Left forelimb (tissue), 1 donor: ENCODE measurements around the gene FAM193B.

Source experiments
- DNase-seq: peaks from one replicate; pipeline ENCODE4 v3.0.0-alpha.2; 2018; ENCODE audit warnings: low spot score

Gene FAM193B

DNA sequence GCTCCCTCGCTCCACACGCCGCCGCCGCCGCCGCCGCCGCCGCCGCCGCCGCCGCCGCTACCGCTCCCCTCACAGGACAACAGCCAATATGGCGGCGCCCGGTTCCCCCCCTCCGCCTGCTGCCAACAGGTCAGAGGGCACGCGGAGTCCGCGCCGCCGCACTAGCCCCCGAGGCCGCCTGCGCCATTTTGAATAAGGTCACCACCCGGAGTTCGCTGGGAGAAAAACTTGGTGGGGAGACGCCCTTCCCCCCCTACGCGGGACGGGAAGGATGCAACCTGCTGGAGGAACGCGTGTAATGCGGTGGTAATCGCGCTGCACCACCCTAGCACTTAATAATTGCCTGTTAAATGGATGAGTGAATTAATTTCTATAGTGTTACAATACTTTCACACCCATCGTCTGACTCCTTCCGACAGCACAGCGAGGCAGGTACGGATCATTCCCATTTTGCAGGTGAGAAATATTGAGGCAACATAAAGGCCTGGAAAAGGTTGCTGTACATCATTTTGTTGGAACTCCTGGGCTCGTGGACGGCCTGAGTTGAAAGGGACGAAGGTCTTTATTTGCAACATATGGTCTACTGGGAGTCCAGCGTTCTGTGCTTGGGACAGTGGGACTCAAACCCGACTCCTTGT is at the start of gene FAM193B:
TSS of gene FAM193B (minus strand) at position 90 of the 638 bp plus-strand sequence. CDS start 105 bp downstream, outside the sequence.
- DNase-seq = peak; percentile 97

DNA sequence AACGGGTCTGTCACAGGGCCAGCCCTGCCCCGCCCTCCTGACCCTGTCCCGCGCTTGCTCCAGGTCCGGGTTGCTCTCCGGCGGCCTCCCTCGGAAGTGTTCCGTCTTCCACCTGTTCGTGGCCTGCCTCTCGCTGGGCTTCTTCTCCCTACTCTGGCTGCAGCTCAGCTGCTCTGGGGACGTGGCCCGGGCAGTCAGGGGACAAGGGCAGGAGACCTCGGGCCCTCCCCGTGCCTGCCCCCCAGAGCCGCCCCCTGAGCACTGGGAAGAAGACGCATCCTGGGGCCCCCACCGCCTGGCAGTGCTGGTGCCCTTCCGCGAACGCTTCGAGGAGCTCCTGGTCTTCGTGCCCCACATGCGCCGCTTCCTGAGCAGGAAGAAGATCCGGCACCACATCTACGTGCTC is 49.8 kb upstream of the FAM193B start:
- DNase-seq = no peak

GRCh38 chr5:177603631-177604030 is 49.3 kb upstream of the FAM193B start:
- DNase-seq = no peak

DNA sequence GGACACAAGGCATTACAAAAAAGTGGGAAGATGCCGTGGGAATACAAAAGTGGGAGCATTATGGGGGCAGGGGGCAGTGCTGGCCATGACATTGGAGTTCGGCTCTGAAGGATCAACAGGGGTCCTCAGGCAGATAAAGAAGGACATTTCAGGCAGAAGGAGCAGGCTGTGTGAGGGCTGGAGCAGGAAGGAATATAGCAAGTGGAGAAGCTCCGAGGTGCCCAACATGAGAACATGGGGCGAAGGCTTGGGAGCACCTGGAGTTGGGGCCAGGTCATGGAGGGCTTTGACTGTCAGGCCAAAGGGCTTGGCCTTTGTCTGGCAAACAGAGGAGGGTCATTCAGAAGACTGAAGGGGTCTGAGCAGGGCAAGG is 48.1 kb upstream of the FAM193B start:
- no peak for DNase-seq

GRCh38 chr5:177601577-177602457 is 47.5 kb upstream of the FAM193B start:
- no peak for DNase-seq

DNA sequence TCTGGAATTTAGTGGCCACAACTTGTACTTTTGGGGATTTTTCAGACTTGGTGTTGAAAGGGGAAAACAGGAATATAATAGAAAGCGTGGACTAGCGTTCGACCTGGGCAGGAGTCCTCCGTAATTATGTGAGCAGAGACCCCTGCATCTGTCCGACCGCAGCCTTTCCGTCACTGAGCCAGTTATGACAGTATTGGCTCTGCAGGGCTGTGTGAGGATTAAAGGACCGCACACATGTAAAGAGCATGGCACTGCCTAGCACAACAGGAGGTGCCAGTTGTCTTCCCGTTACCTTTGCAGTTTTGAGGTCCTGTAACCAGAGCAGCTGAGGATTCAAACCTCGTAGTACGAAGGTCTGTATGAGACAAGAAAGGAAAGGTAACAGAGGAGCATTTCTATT is 46.8 kb upstream of the FAM193B start:
- no peak for DNase-seq

- DNase-seq = no peak
Observed at GRCh38 chr5:177600508-177601018, 46.2 kb upstream of the FAM193B start.

GRCh38 chr5:177599731-177600507 is 45.6 kb upstream of the FAM193B start, which contains the start of gene B4GALT7:
TSS of gene B4GALT7 (plus strand) at chr5:177600132. CDS start at chr5:177600211, 79 bp downstream.
- DNase-seq = peak; percentile 93

DNA sequence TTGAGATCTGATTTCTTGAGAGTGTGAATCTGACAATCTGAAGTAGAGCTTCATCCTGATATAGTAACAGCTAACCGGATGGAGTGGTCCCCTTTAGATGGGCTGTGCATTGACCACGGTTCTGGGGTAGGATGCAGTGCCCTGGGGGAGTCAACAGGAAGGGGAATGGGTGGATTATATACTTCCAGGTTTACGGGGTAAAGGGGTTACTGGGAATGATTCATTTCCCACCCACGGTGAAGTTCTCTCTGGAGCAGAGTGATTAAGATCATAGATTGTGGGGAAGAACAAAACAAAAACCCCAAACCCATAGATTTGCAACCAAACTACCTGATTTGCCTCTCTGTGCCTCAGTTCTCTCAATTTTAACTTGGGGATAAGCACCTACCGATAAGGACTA is 44.1 kb upstream of the FAM193B start:
- no peak for DNase-seq

DNA sequence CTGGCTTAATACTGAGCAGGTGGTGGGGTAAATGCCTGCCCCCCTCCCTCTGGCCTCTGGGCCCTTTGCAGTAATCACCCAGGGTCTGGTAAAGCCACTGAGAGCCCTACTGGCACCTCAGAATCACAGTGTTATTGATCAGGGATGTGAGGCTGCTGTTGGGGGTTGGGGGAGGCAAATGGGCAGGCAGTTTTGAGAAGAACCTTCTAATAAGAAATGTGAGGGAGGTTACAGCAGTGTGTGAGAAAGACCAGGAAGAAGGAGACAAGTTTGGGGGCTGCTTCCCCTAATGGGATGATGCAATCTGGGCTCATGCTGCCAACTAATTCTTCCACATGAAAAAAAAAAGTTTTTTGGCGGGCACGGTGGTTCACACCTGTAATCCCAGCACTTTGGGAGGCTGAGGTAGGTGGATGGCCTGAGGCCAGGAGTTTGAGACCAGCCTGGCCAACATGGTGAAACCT is 42.4 kb upstream of the FAM193B start:
- no peak for DNase-seq

DNA sequence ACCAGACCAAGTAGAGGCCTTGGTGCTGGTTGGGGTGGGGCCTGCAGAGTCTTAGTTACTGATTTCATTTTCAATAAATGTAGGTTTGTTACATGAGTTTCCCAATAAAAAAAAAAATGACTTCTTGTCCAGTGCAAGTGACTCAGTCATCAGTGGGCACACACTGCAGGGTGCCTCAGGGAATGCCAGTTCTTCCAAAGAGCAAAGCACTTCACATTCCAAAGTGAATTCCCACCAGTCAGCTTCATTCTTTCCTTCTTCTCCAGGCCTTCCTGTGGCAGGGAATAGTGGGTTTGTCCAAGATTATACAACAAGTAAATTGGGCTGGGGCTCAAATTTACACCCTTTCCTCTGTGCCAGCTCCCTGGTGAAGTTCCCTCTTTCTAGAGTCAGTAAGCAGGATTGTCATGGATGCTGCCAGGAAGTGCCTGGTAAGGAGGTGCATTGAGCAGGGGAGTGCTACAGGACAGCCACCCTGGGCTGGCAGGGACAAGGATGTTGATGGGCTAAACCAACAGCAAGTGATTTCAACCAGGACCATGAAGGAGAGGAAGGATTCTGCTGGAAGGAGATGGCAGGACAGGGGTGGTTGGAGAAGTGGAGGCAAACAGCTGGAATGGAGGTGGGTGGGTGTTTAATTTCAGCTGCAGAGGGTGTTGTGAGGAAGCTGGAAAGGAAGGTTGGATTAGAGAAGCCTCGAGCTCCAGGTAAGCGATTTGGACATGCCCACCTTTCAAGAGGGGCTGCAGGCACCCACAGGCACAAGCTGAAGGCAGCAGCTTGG is 41.8 kb upstream of the FAM193B start:
- no peak for DNase-seq

DNA sequence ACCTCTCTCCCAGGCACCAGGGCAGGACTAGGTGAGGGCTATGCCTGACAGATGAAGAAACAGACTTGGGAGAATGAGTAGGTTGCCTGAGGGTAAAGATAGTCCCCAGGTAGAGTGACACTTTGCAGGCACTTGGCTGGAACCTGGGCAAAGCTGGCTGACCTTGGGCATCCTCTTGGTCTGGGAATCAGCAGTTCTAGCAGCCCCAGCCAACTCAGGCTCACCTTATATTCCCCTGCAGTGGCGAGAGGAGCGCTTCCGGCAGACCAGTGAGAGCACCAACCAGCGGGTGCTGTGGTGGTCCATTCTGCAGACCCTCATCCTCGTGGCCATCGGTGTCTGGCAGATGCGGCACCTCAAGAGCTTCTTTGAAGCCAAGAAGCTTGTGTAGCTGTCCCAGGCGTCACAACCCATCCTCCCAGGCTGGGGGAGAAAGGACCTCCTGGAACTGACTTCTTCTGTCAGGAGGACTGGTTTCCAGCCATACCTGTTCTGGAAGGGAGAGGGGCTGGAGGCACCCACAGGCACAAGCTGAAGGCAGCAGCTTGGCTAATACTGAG is 40.7 kb upstream of the FAM193B start:
- DNase-seq = no peak

GRCh38 chr5:177594071-177594470 is 39.7 kb upstream of the FAM193B start:
- no peak for DNase-seq

DNA sequence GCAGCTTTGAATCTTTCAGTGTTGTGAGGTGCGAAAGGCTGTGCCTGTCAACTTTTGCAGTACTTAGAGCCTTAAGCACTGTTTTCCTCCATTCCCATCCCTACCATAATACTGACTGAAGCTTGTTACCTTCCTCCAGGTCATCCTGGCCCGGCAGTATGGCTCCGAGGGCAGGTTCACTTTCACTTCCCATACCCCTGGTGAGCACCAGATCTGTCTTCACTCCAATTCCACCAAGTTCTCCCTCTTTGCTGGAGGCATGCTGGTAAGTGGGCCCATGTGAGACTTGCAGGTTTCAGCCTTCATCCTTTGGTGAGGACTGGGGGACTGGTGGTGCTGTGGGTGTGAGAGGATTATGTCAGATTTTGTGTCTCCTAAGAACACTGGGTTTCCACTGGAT is 39.1 kb upstream of the FAM193B start:
- no peak for DNase-seq

- DNase-seq = no peak
Observed at GRCh38 chr5:177592905-177593304, 38.5 kb upstream of the FAM193B start.

DNA sequence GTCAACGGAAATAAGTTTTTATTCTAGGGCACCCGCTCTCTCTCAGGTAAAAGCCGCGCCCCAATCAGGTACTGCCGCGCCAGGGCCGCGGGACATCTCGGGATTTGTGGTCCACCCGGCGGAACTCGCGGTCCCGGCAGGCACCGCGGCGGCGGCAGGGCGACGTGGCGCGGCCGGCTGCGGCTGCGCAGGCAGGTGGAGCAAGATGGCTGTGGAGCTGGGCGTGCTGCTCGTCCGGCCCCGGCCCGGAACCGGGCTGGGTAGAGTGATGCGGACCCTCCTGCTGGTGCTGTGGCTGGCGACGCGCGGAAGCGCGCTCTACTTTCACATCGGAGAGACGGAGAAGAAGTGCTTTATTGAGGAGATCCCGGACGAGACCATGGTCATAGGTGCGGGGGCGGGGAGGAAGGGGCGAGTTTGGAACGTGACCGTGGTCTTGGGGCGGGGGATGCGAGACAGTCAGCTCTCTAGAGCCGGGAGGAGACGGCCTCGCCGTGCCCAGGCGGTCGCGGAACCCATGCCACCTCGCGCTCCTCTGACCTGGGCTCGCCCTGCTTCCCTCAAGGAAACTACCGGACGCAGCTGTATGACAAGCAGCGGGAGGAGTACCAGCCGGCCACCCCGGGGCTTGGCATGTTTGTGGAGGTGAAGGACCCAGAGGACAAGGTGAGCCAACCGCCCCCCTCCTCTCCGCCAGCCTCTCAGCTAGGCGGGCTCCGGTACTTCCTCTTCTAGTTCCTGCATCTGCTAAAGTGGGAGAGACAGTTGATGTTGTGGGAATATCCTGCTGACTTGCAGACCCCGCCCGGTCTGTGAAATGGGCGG is 37.9 kb upstream of the FAM193B start, which contains the start of gene TMED9:
TSS of gene TMED9 (plus strand) at position 194 of the 825 bp plus-strand sequence. CDS start at position 206, 12 bp downstream.
- DNase-seq = peak; percentile 93

DNA sequence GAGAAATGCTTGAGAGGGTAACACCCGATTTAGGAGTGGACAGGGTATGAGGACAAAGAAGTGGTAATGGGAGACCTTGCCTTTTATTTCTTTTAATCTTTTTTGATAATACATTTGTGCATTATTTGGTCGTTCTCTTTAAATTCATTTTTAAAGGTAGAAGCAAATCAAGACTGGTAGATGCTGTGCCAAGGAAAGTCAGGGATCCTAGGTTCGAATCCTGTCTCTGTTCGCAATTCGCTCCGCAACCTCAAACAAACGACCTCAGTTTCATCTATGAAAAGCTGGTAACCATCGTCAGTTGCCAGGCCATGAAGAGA is 37.3 kb upstream of the FAM193B start:
- no peak for DNase-seq

GRCh38 chr5:177590406-177590805 is 36.0 kb upstream of the FAM193B start:
- no peak for DNase-seq

- DNase-seq = no peak
Observed at GRCh38 chr5:177588413-177588909, 34.1 kb upstream of the FAM193B start.

DNA sequence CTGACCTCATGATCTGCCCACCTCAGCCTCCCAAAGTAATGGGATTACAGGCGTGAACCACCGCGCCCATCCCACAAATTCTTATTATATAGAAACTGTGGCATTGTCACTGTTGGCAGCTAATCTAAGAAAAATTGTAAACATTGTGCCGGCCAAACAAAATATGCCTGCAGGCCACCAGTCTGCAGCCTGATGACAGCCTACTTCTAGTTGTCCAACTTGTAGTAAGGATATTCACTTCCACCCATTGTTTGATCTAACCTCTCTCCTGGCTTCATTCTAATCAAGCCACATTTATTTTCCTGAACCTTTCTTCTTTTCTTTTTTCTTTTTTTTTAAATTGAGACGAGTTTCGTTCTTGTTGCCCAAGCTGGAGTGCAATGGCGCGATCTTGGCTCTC is 24.0 kb upstream of the FAM193B start:
- DNase-seq = no peak
